GM21367 (cell line): ENCODE data around the gene FAF1.
"Not testable (repeated sequence)": the region's sequence is repeated elsewhere in the genome, so short reads cannot be mapped to it uniquely, and the experiment has no call there.

Source experiments
- ATAC-seq: cut with Tn5 transposase; IDR thresholded peaks from one replicate; pipeline ENCODE4 v1.9.1; 2021; ENCODE audit not compliant: unreplicated experiment

FAF1 gene

GRCh38 chr1:50796272-50796671 lies 163.8 kb downstream of the FAF1 start:
- ATAC-seq: no peak

GRCh38 chr1:50793521-50793920 lies 166.5 kb downstream of the FAF1 start:
- ATAC-seq: no peak

- no peak for ATAC-seq
Measured at GRCh38 chr1:50787266-50787665, 172.8 kb downstream of the FAF1 start.

- no peak for ATAC-seq
Measured at GRCh38 chr1:50783286-50783685, 176.8 kb downstream of the FAF1 start.

GRCh38 chr1:50780797-50781196 lies 179.3 kb downstream of the FAF1 start:
- no peak for ATAC-seq

GRCh38 chr1:50779801-50780200 lies 180.3 kb downstream of the FAF1 start:
- ATAC-seq: no peak

GRCh38 chr1:50775740-50776139 lies 184.3 kb downstream of the FAF1 start:
- ATAC-seq: no peak

GRCh38 chr1:50774759-50775351 lies 185.2 kb downstream of the FAF1 start:
- no peak for ATAC-seq

- no peak for ATAC-seq
Measured at GRCh38 chr1:50766688-50767087, 193.4 kb downstream of the FAF1 start.

- ATAC-seq: not testable (repeated sequence)
Measured at GRCh38 chr1:50756543-50756942, 203.5 kb downstream of the FAF1 start.

- ATAC-seq: not testable (repeated sequence)
Measured at GRCh38 chr1:50754764-50755163, 205.3 kb downstream of the FAF1 start.

GRCh38 chr1:50750021-50750619 lies 209.9 kb downstream of the FAF1 start:
- ATAC-seq: no peak

- no peak for ATAC-seq
Measured at GRCh38 chr1:50747394-50747793, 212.7 kb downstream of the FAF1 start.

GRCh38 chr1:50742523-50742922 lies 217.5 kb downstream of the FAF1 start:
- no peak for ATAC-seq

GRCh38 chr1:50739125-50739524 lies 220.9 kb downstream of the FAF1 start:
- ATAC-seq: no peak

- no peak for ATAC-seq
Measured at GRCh38 chr1:50735443-50735842, 224.6 kb downstream of the FAF1 start.

- not testable (repeated sequence) for ATAC-seq
Measured at GRCh38 chr1:50727578-50727977, 232.5 kb downstream of the FAF1 start.

- peak; percentile 79 for ATAC-seq
Measured at GRCh38 chr1:50724626-50725286, 235.3 kb downstream of the FAF1 start.

GRCh38 chr1:50720457-50721053 lies 239.5 kb downstream of the FAF1 start:
- ATAC-seq: no peak

GRCh38 chr1:50719126-50719525 lies 240.9 kb downstream of the FAF1 start:
- ATAC-seq: no peak

- no peak for ATAC-seq
Measured at GRCh38 chr1:50717327-50717726, 242.7 kb downstream of the FAF1 start.

GRCh38 chr1:50716455-50716854 lies 243.6 kb downstream of the FAF1 start:
- ATAC-seq: not testable (repeated sequence)
